Measurements from ENCODE around the gene H1-8.

The H1-8 gene

DNA sequence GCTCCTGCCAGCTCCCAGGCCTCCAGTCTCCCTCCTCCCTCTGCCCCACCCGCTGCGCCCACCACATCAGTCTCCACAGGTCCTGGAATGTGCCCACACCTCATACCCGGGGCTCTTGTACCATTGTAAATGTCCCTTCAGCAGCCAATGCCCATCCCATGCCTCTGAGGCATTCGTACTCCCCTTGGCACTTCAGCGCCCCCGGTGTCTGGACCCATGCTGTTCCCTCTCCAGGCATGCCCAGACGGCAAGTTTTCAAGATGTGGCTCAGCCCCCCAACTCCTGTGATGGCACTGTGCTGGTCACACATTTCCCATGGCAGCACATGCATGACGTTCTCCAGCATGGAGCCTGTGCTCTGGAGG, 50.2 kb downstream of the H1-8 start:
- peaks cover 4% of the 10 kb centered on the region for H3K27me3 Mint-ChIP-seq (ENCODE audit: low read depth)
- TF ChIP-seq, protein P1, sequence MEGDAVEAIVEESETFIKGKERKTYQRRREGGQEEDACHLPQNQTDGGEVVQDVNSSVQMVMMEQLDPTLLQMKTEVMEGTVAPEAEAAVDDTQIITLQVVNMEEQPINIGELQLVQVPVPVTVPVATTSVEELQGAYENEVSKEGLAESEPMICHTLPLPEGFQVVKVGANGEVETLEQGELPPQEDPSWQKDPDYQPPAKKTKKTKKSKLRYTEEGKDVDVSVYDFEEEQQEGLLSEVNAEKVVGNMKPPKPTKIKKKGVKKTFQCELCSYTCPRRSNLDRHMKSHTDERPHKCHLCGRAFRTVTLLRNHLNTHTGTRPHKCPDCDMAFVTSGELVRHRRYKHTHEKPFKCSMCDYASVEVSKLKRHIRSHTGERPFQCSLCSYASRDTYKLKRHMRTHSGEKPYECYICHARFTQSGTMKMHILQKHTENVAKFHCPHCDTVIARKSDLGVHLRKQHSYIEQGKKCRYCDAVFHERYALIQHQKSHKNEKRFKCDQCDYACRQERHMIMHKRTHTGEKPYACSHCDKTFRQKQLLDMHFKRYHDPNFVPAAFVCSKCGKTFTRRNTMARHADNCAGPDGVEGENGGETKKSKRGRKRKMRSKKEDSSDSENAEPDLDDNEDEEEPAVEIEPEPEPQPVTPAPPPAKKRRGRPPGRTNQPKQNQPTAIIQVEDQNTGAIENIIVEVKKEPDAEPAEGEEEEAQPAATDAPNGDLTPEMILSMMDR (IDR thresholded peaks at IDR 0.05; ENCODE audit: unreplicated experiment in 3 of 3) = no peak
- no peaks in the 10 kb centered on the region for H3K9me3 Mint-ChIP-seq
- no peaks in the 10 kb centered on the region for H3K36me3 Mint-ChIP-seq (ENCODE audit: low read depth)
- peak overlapping the region; percentile 90 to 99 (median 95) for H3K27ac Mint-ChIP-seq
- peak overlapping the region; percentile 29 to 62 (median 38) for H3K4me3 Mint-ChIP-seq
- H3K4me1 Mint-ChIP-seq = peaks cover 70% of the 10 kb centered on the region

DNA sequence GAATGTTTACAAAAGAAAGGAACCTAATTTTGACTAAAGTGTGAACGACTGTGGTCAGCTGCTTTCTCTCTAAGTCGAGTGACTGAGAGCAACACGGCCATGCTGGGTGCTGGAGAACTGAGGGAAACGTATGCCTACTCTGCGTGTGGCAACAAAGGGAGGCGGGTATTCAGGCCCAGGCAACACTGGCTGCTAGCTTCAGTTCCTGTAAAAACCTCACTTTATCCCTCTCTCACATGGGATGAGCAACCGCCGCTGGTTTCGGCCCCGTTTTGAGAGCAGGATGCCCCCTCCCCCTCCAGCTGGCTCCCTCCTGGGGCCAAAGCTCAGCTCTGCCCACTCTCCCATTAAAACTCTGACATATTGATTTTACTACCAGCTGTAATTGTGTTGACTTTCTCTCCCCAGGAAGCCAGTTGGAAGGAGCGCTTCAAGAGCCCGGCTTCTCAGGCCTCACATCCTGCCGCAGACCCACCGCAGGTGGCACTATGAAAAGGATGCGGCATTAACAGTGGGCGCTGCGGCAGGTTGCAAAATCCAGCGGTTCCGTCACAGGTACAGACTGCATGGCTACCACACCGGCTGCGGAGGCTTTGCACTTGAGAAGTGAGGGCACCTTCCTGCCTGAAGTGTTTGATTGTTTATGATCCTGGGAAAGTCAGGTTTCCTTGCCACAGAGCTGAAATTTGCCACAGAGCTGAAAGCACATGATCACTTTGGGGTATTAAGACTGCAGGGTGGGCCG, 50.8 kb downstream of the H1-8 start:
- peak overlapping the region; percentile 90 to 99 (median 95) for H3K27ac Mint-ChIP-seq
- peaks cover 4% of the 10 kb centered on the region for H3K27me3 Mint-ChIP-seq (ENCODE audit: low read depth)
- TF ChIP-seq, protein P1 (IDR thresholded peaks at IDR 0.05; ENCODE audit: unreplicated experiment in 3 of 3) = no peak
- peak overlapping the region; percentile 35 to 62 (median 58) for H3K4me3 Mint-ChIP-seq
- H3K9me3 Mint-ChIP-seq = no peaks in the 10 kb centered on the region
- H3K36me3 Mint-ChIP-seq (ENCODE audit: low read depth) = no peaks in the 10 kb centered on the region
- peaks cover 74% of the 10 kb centered on the region for H3K4me1 Mint-ChIP-seq

DNA sequence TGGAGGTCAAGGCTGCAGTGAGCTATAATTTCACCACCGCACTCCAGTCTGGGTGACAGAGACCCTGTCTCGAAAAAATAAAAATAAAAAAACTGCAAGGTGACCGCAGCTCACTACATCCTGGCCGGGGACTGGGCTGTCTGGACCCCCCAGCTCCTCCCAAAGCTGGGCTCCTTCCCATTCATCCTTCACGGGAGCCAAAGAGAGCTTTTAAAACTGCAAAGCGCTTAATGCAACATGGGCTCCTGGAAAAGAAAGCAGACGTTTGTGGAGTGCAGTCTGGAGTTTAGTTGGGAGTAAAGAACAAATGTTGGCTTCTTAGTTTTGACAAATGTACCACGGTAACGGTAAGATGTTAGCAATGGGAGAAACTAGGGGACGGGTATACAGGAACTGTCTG, 51.4 kb downstream of the H1-8 start:
- H3K4me3 Mint-ChIP-seq = peak overlapping the region; percentile 15 to 58 (median 54)
- peaks cover 79% of the 10 kb centered on the region for H3K4me1 Mint-ChIP-seq
- no peaks in the 10 kb centered on the region for H3K36me3 Mint-ChIP-seq (ENCODE audit: low read depth)
- peak overlapping the region; percentile 90 to 99 (median 95) for H3K27ac Mint-ChIP-seq
- peaks cover 4% of the 10 kb centered on the region for H3K27me3 Mint-ChIP-seq (ENCODE audit: low read depth)
- H3K9me3 Mint-ChIP-seq = no peaks in the 10 kb centered on the region
- TF ChIP-seq, protein P1 (IDR thresholded peaks at IDR 0.05; ENCODE audit: unreplicated experiment in 3 of 3) = no peak

DNA sequence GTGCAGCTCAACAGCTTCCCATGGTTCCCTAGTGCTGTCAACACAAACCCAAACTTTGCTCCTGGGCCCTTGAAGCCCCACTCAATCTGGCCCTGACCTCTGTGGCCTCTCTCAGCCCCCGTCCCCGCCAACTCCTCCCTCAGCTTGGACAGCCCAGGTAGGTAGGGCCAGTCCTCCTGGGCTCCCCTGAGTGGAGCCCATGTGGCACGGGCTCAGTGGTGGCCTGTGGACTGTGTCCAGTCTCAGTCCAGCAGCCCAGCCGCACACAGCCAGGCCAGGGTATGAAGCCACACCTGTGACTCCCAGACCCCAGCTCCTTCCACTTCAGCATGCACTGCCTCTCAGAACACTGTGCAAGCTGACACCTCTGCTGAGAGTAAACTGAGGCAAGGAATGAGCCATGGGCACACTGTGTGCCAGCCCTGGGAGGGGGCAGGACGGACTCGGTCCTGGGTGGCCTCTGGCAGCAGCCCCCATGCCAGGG, 52.0 kb downstream of the H1-8 start:
- Mint-ChIP-seq H3K4me1 (peaks cover 84% of the 10 kb centered on the region), H3K36me3 (ENCODE audit: low read depth) (no peaks in the 10 kb centered on the region), H3K27me3 (ENCODE audit: low read depth) (peaks cover 3% of the 10 kb centered on the region), H3K27ac (peak overlapping the region; percentile 90 to 99 (median 95)), H3K4me3 (peak overlapping the region in 1 of 3 experiments; percentile 19), H3K9me3 (no peaks in the 10 kb centered on the region)
- TF ChIP-seq, protein P1 (IDR thresholded peaks at IDR 0.05; ENCODE audit: unreplicated experiment in 3 of 3) = no peak

DNA sequence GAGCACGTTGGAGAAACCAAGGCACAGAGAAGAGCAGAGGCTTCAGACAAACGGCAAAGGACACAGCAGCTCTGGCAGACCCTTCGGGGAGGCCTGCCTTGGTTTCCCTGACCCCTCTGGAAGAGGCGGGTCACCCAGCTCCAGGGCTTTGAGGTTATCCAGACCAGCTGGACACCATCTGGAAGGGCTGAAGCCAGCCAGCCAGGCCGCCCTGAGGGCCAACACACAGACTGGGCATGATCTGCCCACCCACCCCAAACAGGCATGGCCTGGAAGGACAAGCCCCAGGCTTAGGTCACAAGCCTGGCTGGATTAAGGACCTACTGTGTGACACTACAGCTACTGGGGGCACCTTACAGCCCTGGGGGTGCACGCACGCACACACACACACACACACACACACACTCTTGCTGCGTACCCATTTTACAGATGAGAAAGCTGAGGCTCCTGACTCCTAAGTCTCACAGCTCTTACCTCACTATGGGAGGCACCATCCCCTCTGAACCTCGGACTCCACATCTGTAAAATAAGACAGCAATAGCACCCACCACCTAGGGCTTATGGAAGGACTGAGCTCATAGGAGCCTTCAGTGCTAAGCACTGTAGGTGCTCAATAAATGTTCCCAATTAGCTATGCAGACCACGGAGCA, 52.7 kb downstream of the H1-8 start:
- H3K27ac Mint-ChIP-seq = peak overlapping the region; percentile 99
- H3K4me3 Mint-ChIP-seq = peak overlapping the region; percentile 60 to 68 (median 65)
- H3K4me1 Mint-ChIP-seq = peaks cover 86% of the 10 kb centered on the region
- no peaks in the 10 kb centered on the region for H3K36me3 Mint-ChIP-seq (ENCODE audit: low read depth)
- TF ChIP-seq, protein P1 (IDR thresholded peaks at IDR 0.05; ENCODE audit: unreplicated experiment in 3 of 3) = no peak
- H3K27me3 Mint-ChIP-seq (ENCODE audit: low read depth) = no peaks in the 10 kb centered on the region
- H3K9me3 Mint-ChIP-seq = no peaks in the 10 kb centered on the region

All from nephron (organoid).